Epithelial cell of proximal tubule (primary cell): ENCODE data around the gene MYF5. TPM values are rescaled to one million over a fixed set of nuclear protein-coding genes. Genes with fewer than 3 reads are reported as not detected.

Experiments
- DNase-seq: peaks from one replicate; pipeline ENCODE4 v3.0.0-alpha.2; 2011; ENCODE audit warnings: low read depth
- H3K4me3 ChIP-seq: 2 replicates; pipeline ENCODE4 v1.5.1; 2011; ENCODE audit warnings: low read depth, mild to moderate bottlenecking, low read length
- CTCF ChIP-seq: conservative IDR thresholded peaks from 2 replicates; pipeline ENCODE4 v1.5.1; 2012; ENCODE audit warnings: low read depth, mild to moderate bottlenecking, low read length
- total RNA-seq: library from RNA; depleted of rRNA; stranded (reverse); fragments of >200 nt; gene quantifications from 2 replicates; pipeline ENCODE4 v1.2.3, GENCODE V29; 2015

The MYF5 gene
- total RNA-seq, 1 donor from 2014 or later, result not detected

DNA sequence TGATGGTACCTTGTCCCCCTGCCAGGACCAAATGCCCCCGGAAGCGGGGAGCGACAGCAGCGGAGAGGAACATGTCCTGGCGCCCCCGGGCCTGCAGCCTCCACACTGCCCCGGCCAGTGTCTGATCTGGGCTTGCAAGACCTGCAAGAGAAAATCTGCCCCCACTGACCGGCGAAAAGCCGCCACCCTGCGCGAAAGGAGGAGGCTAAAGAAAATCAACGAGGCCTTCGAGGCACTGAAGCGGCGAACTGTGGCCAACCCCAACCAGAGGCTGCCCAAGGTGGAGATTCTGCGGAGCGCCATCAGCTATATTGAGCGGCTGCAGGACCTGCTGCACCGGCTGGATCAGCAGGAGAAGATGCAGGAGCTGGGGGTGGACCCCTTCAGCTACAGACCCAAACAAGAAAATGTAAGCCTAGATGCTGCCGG is 8.9 kb upstream of the MYF5 start:
- no peak for DNase-seq
- TF ChIP-seq CTCF, result no peak
- H3K4me3 ChIP-seq, result no peak overlapping the region

GRCh38 chr12:80708259-80708974 is 8.3 kb upstream of the MYF5 start:
- TF ChIP-seq CTCF, result no peak
- peak overlapping the region; percentile 33 for H3K4me3 ChIP-seq
- DNase-seq, result no peak

GRCh38 chr12:80708975-80709328 is 7.8 kb upstream of the MYF5 start:
- TF ChIP-seq CTCF, result no peak
- peak overlapping the region; percentile 33 for H3K4me3 ChIP-seq
- DNase-seq, result no peak

DNA sequence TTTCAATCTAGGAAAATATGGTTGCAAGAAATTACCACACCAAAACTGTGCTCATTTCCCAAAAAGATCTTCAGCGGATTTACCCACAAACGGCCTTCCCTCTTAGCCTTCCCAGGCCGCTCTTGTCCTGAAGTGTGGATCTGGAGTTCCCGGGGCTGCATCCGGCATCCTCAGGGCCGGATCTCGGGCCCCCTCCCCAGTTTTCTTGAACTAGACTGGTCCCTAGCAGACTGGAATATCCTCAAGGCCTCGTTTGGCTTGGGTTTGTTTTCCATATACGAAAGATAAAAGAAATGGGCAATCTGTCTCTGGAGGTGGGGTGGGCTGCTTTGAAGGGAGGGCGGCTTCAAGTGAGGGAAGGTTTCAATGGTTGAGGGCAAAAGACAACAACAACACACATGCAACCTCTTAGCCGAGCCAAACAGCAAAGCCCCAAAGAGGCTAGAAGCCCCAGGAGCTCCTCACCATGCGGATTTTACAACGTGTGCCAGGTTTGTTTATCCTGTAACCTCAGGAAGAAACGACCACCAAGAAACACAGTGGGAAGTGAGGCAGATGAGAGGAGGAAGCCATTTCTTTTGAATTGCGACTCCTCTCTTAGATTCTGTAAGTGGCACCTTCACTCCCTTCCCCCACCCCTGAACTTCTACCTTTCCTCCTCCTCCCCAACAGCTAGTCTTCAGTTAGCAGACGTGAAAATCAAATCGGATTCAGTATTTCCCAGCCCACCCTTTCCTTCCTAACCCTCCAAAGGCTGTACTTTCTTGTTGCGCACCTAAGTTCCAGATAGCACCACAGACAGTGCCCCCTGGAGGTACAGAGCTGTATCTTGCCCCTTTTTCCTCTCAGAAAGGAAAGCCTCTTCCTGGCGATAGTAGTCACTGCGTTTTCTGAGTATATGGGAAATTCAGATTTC is 6.6 kb upstream of the MYF5 start:
- no peak overlapping the region for H3K4me3 ChIP-seq
- peak; percentile 80 for TF ChIP-seq CTCF
- DNase-seq, result no peak

DNA sequence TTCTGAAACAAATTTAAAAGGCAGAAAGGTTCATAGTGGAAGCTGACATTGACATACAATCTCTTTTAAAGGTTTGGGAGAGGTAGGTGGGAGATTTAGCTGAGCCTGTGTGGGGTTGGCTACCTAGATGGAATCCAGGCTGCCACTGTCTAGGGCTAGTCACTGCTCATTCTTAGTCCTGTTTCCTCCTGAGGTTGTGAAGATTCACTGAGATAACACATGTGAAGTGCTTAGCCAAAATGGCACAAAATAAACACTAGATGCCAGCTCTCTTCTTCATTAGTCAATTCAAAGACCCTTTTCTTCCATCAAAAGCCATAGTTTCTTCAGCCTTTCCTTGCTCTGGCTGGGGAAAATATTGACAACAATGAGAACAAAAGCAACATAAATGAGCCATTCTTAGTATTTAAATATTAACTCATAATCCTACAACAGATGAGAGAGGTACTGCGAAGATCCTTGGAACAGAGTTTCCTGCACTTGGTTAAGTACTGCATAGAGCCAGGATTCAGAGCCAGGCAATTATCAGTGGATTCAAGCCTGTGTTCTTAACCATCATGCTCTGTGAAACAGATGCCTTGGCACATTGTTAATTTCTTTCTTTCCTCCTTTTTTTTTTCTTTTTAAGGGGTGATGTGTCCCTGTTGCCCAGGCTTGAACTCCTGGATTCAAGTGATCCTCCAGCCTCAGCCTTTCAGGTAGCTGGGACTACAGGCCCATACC is 5.8 kb upstream of the MYF5 start:
- no peak for TF ChIP-seq CTCF
- no peak overlapping the region for H3K4me3 ChIP-seq
- no peak for DNase-seq

GRCh38 chr12:80711866-80712265 is 4.8 kb upstream of the MYF5 start:
- DNase-seq, result no peak
- no peak overlapping the region for H3K4me3 ChIP-seq
- TF ChIP-seq CTCF, result no peak
